Psoas muscle (tissue), 8 donors: ENCODE measurements around the gene UPK3A. TPM values are rescaled to one million over a fixed set of nuclear protein-coding genes. Genes with fewer than 3 reads are reported as not detected.

Experiments used
- ATAC-seq, 4 donors: fragments of 200-7000 bp; cut with Tn5 transposase; one replicate each; pipeline ENCODE4 v1.9.1; 2020; ENCODE audit warnings: moderate library complexity in 3 of 4, mild to moderate bottlenecking in 2 of 4
- DNase-seq, 2 donors: peaks; one replicate each; pipeline ENCODE4 v3.0.0-alpha.2; 2020
- H3K27ac ChIP-seq: fragments of 200-600 bp; one replicate; pipeline ENCODE4 v1.8.0; 2022
- H3K27me3 ChIP-seq, 3 donors: fragments of 200-600 bp in 1 of 3; one replicate each; pipeline versions ENCODE4 v1.6.1 to v1.8.0; 2013 to 2022; ENCODE audit warnings: low read length in 2 of 3, mild to moderate bottlenecking in 2 of 3, moderate library complexity in 1 of 3; ENCODE audit not compliant: insufficient read depth in 3 of 3
- H3K36me3 ChIP-seq, 2 donors: fragments of 200-600 bp in 1 of 2; one replicate each; pipeline versions ENCODE4 v1.6.1 to v1.8.0; 2013 to 2022; ENCODE audit warnings: low read depth in 1 of 2, mild to moderate bottlenecking in 1 of 2, moderate library complexity in 1 of 2; ENCODE audit not compliant: insufficient read depth in 1 of 2
- H3K4me1 ChIP-seq: fragments of 200-600 bp; one replicate; pipeline ENCODE4 v1.8.0; 2022
- H3K4me3 ChIP-seq: fragments of 200-600 bp; one replicate; pipeline ENCODE4 v1.8.0; 2022; ENCODE audit warnings: mild to moderate bottlenecking
- H3K9me3 ChIP-seq: fragments of 200-600 bp; one replicate; pipeline ENCODE4 v1.8.0; 2022
- CTCF ChIP-seq: fragments of 200-600 bp; IDR thresholded peaks from one replicate; pipeline ENCODE4 v1.8.0; 2022; ENCODE audit warnings: antibody characterized with exemption
- whole genome bisulfite sequencing, 3 donors: extraction: QIAGEN DNeasy Blood & Tissue Kit; methylation state at CpG; one replicate each; pipeline versions ENCODE4 v1.1.6 to v1.1.7; 2013; 5-methylcytosine and 5-hydroxymethylcytosine counted together
- intact Hi-C, 2 donors: fragments of 100-400 bp; cut with DNase I; formaldehyde crosslinking; loops; one replicate each; pipeline versions ENCODE4 v1.11.0 to v1.14.2; 2022
- long read RNA-seq, 2 donors: library from polyadenylated mRNA; unstranded; transcript quantifications; one replicate each; pipeline ENCODE4 v2.0.0, GENCODE V29; 2021
- polyA plus RNA-seq, 3 donors: library from polyadenylated mRNA; stranded (reverse); fragments of 200-250 nt; gene quantifications; one replicate each; pipeline ENCODE4 v1.2.3, GENCODE V29; 2013
- total RNA-seq, 4 donors: library from RNA; stranded (reverse); fragmentation: NEBNext Ultra II Directional in 2 of 4; extraction: Animal tissue kit (Norgen Biotek cat#: 25700) in 2 of 4; gene quantifications; one replicate each; pipeline versions ENCODE4 v1.2.1 to v1.2.4, GENCODE V29; 2021 to 2023
- donor health status: healthy with polysubstance abuse.
- donor health status: DM: no; HTN: no; CAD: no; lungs with moderate emphysema.
- donor health status: Bipolar disorder and iron deficiency.
- donor health status: healthy.
- donor health status: DM: yes; HTN: yes; CAD: no.
- donor health status: DM: no; HTN: no; CAD: no.
- donor health status: DM: no; HTN: no; CAD: no.
- donor health status: DM: yes; HTN: yes; CAD: no.

UPK3A gene
- 1 to 10 TPM; 1.1 to 3.9 (median 2.1) TPM for total RNA-seq
- polyA plus RNA-seq: 10 to 100 TPM in 1 of 3 donors, 1 to 10 TPM in 1, under 1 TPM in 1; 0.93 to 11.7 (median 5.0) TPM
- long read RNA-seq, donor 1, partial matches to known transcripts: 0 of 1 reads
- long read RNA-seq, donor 1, other reads (novel, unspliced or antisense): 0 of 1 reads
- long read RNA-seq, donor 2, partial matches to known transcripts: 0 of 2 reads
- long read RNA-seq, donor 2, other reads (novel, unspliced or antisense): 1 of 2 reads

GRCh38 chr22:45284705-45285262, at the start of gene UPK3A:
Gene UPK3A (plus strand): TSS chr22:45284949. CDS start chr22:45285014, 65 bp downstream.
- Histone ChIP-seq H3K36me3 (no peaks in the 10 kb centered on the region), H3K27me3 (no peaks in the 10 kb centered on the region), H3K9me3 (no peaks in the 10 kb centered on the region), H3K4me1 (no peaks in the 10 kb centered on the region), H3K27ac (peak within 1 kb of the TSS; percentile 66), H3K4me3 (peak within 1 kb of the TSS; percentile 62)
- intact Hi-C loops: no loop called here
- ATAC-seq (peak; percentile 97 to 98 (median 98)), DNase-seq (peak; percentile 79 to 88)
- TF ChIP-seq CTCF: no peak
- WGBS, 3 donors: 2 to 5% (median 3%) methylated on average over 24 to 46 of the region's 46 CpGs

DNA sequence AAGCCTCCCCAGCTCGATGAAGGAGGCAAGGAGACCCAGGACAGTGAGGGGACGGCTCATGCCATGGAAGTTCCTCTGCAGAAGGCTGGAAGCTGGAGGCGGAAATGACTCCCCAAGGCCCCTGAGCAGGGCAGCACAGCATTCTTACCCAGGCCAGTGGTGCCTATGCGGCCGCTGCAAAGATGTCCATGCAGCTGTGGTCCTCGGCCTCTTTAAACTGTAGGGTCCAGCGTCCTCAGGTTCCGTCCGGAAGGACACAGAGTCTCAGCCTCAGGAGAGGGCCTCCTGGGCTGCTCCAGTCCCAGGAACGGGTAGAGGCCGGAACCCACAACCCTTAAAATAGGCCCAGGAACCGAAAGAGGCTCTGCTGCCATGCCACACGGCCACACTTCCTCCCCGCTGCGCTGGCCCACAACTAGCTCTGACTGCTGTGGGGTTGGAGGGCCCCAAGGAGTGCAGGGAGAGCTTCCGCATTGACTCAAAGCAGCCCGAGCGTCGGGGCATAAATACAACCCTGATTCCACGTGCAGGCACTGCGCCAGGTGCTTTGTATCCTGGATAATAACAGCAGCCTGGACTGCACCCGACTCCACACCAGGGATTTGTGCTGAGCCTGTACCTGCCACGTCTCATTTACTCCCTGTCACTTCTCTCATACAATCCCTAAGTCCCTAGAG, 49.5 kb upstream of the UPK3A start:
- Histone ChIP-seq H3K4me1 (no peaks in the 10 kb centered on the region), H3K27me3 (no peaks in the 10 kb centered on the region), H3K27ac (no peak overlapping the region), H3K36me3 (peaks cover 0 to 3% of the 10 kb centered on the region in 2 donors), H3K9me3 (no peaks in the 10 kb centered on the region), H3K4me3 (no peak overlapping the region)
- WGBS, 3 donors: 79 to 83% (median 81%) methylated on average over 23 of the region's 23 CpGs
- no peak for TF ChIP-seq CTCF
- peak in 1 of 4 donors; percentile 19 for ATAC-seq
- DNase-seq: peak in 1 of 2 donors; percentile 45
- intact Hi-C loops: no loop called here

GRCh38 chr22:45235851-45236342, 48.9 kb upstream of the UPK3A start:
- Histone ChIP-seq H3K27ac (no peak overlapping the region), H3K36me3 (peaks cover 0 to 3% of the 10 kb centered on the region in 2 donors), H3K9me3 (no peaks in the 10 kb centered on the region), H3K4me1 (no peaks in the 10 kb centered on the region), H3K27me3 (no peaks in the 10 kb centered on the region), H3K4me3 (no peak overlapping the region)
- no peak for ATAC-seq
- 88 to 89% (median 89%) methylated on average over 20 of the region's 20 CpGs for WGBS, 3 donors
- DNase-seq: no peak
- no peak for TF ChIP-seq CTCF
- intact Hi-C loops: no loop called here

DNA sequence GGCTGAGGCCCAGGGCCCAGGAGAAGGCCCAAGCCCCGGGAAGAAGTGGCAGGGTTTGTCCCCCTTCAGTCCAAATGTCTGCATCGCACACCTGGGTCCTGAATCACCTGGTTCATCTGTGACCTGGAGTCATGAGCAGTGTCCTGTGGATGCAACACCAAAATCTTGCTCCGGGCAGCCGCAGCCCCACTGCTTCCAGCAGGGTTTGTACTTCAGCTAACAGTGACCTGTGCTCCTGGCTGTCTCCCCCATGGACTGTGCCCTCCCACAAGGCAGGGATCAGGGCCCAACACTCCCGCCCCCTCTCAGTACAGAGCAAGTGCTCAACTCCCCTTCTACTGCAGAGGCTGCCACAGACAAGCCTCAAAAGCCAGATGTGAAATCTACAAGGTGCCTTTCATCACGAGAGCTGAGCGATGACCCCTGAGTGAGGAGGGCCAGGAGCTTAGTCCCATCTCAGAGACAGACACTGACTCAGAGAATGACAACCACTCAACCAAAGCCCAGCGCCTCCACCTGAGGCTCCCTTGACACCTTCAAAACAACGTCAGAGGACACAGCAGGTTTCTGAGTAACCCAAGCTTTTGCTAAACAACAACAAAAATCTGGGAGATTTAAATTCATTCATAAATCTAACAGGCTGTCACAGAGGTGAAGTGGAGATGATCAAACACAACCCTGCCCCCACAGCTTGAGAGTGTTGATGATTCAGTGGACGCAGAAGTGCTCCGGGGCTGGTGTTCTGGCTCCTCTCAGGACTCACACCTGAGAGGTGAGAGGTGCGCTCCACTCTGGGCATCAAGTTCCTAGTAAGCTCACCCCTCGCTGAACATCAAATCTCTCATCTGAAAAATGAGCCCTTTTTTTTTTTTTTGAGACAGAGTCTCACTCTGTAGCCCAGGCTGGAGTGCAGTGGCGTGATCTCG, 47.4 kb upstream of the UPK3A start:
- Histone ChIP-seq H3K9me3 (no peaks in the 10 kb centered on the region), H3K27me3 (no peaks in the 10 kb centered on the region), H3K27ac (no peak overlapping the region), H3K4me3 (no peak overlapping the region), H3K4me1 (no peaks in the 10 kb centered on the region), H3K36me3 (peaks cover 0 to 3% of the 10 kb centered on the region in 2 donors)
- no peak for DNase-seq
- no peak for ATAC-seq
- 92 to 96% (median 94%) methylated on average over 15 of the region's 15 CpGs for WGBS, 3 donors
- TF ChIP-seq CTCF: no peak
- intact Hi-C loops: no loop called here
